Activated CD8-positive, alpha-beta T cell treated with anti-CD3 and anti-CD28 coated beads for 36 hours (primary cell): ENCODE results near the gene KRTAP12-3. TPM values are rescaled to one million over a fixed set of nuclear protein-coding genes. Genes with fewer than 3 reads are reported as not detected.

Experiments
- ATAC-seq: fragments of 200-7000 bp; cut with Tn5 transposase; one replicate; pipeline ENCODE4 v1.10.0; 2021; ENCODE audit warnings: mild to moderate bottlenecking, moderate library complexity
- CTCF ChIA-PET: fragments of 350-600 bp; sonication (Branson Sonifier 250); formaldehyde crosslinking; loops from one replicate; lab custom pipeline; 2021; ENCODE audit warnings: antibody characterized with exemption; lab: Charles Lee
- POLR2A ChIA-PET: fragments of 350-600 bp; sonication (Branson Sonifier 250); formaldehyde crosslinking; loops from one replicate; lab custom pipeline; 2021; ENCODE audit warnings: antibody characterized with exemption; lab: Charles Lee
- DNase-seq: peaks from one replicate; pipeline ENCODE4 v3.0.0-alpha.2; 2020
- H3K27ac Mint-ChIP-seq: one replicate; pipeline ENCODE4 v1.8.0; 2021; ENCODE audit warnings: mild to moderate bottlenecking, mixed read lengths
- H3K27me3 Mint-ChIP-seq: one replicate; pipeline ENCODE4 v1.8.0; 2021; ENCODE audit warnings: mixed read lengths
- H3K36me3 Mint-ChIP-seq: one replicate; pipeline ENCODE4 v1.8.0; 2021; ENCODE audit warnings: low read depth, mixed read lengths
- H3K4me1 Mint-ChIP-seq: one replicate; pipeline ENCODE4 v1.8.0; 2021; ENCODE audit warnings: low read depth, mixed read lengths
- H3K4me3 Mint-ChIP-seq: one replicate; pipeline ENCODE4 v1.8.0; 2021; ENCODE audit warnings: mild to moderate bottlenecking, moderate library complexity, mixed read lengths
- H3K9me3 Mint-ChIP-seq: one replicate; pipeline ENCODE4 v1.8.0; 2021; ENCODE audit warnings: mixed read lengths
- CTCF ChIP-seq: fragments of 200-600 bp; IDR thresholded peaks from one replicate; pipeline ENCODE4 v1.8.0; 2022; ENCODE audit warnings: antibody characterized with exemption, mild to moderate bottlenecking
- intact Hi-C: fragments of 100-400 bp; cut with micrococcal nuclease; formaldehyde crosslinking; loops from one replicate; pipeline ENCODE4 v1.10.0; 2022
- total RNA-seq, 2 experiments: library from RNA; stranded (reverse); gene quantifications; one replicate each; pipeline ENCODE4 v1.2.3, GENCODE V29; 2021

Gene KRTAP12-3
- total RNA-seq, 2 experiments from 2014 or later: not detected

- TF ChIP-seq CTCF: no peak
- ATAC-seq (no peak), DNase-seq (no peak)
- peaks cover 7% of the 10 kb centered on the region for H3K4me1 Mint-ChIP-seq
- no peak overlapping the region for H3K27ac Mint-ChIP-seq
- ChIA-PET CTCF (no interaction called here), POLR2A (no interaction called here)
- H3K4me3 Mint-ChIP-seq: no peak overlapping the region
- peaks cover 45% of the 10 kb centered on the region for H3K27me3 Mint-ChIP-seq
- no peaks in the 10 kb centered on the region for H3K36me3 Mint-ChIP-seq
- H3K9me3 Mint-ChIP-seq: peaks cover 4% of the 10 kb centered on the region
- intact Hi-C loops: no loop called here
These were observed 40.3 kb downstream of the KRTAP12-3 start for GRCh38 chr21:44697811-44698734.

GRCh38 chr21:44699502-44700001 is 41.8 kb downstream of the KRTAP12-3 start:
- H3K4me1 Mint-ChIP-seq: peaks cover 2% of the 10 kb centered on the region
- POLR2A ChIA-PET: no interaction called here
- CTCF ChIA-PET: interaction anchor here (1.0 kb wide), 1 partner anchor 189 kb away, joined by 3 read pairs; no protein-coding TSS in a partner anchor
- DNase-seq (no peak), ATAC-seq (no peak)
- no peaks in the 10 kb centered on the region for H3K36me3 Mint-ChIP-seq
- no peak for TF ChIP-seq CTCF
- intact Hi-C loops: no loop called here
- H3K9me3 Mint-ChIP-seq: no peaks in the 10 kb centered on the region
- H3K4me3 Mint-ChIP-seq: no peak overlapping the region
- H3K27ac Mint-ChIP-seq: no peak overlapping the region
- H3K27me3 Mint-ChIP-seq: peaks cover 52% of the 10 kb centered on the region

- intact Hi-C loops: no loop called here
- Mint-ChIP-seq H3K4me3 (no peak overlapping the region), H3K36me3 (no peaks in the 10 kb centered on the region), H3K9me3 (no peaks in the 10 kb centered on the region), H3K27ac (no peak overlapping the region), H3K4me1 (peaks cover 2% of the 10 kb centered on the region), H3K27me3 (peaks cover 59% of the 10 kb centered on the region)
- DNase-seq: no peak
- TF ChIP-seq CTCF: no peak
- ATAC-seq: no peak
- ChIA-PET POLR2A (no interaction called here), CTCF (no interaction called here)
These were observed 42.6 kb downstream of the KRTAP12-3 start for GRCh38 chr21:44700101-44701022.

- intact Hi-C loops: no loop called here
- Mint-ChIP-seq H3K4me3 (no peak overlapping the region), H3K9me3 (peaks cover 5% of the 10 kb centered on the region), H3K36me3 (peaks cover 5% of the 10 kb centered on the region), H3K27ac (no peak overlapping the region), H3K27me3 (peaks cover 64% of the 10 kb centered on the region), H3K4me1 (peaks cover 2% of the 10 kb centered on the region)
- CTCF ChIA-PET: no interaction called here
- ATAC-seq (no peak), DNase-seq (no peak)
- TF ChIP-seq CTCF: no peak
- POLR2A ChIA-PET: no interaction called here
These were observed 43.3 kb downstream of the KRTAP12-3 start for GRCh38 chr21:44701023-44701400.
